Measurements from ENCODE around the gene ARL2BP.

- no peak for TF ChIP-seq EZH2 (IDR thresholded peaks at IDR 0.05; ENCODE audit: borderline replicate concordance, control insufficient read depth, low read depth, low read length)
- no peak for TF ChIP-seq POLR2AphosphoS5 (IDR thresholded peaks at IDR 0.05; ENCODE audit: low read length)
- TF ChIP-seq CTCF (IDR thresholded peaks at IDR 0.05 in 2 of 3, conservative IDR thresholded peaks at IDR 0.05 in 1 of 3; ENCODE audit: control insufficient read depth in 2 of 3, extremely low read depth in 1 of 3, insufficient read depth in 1 of 3, low read depth in 3 of 3, low read length in 3 of 3) = no peak
- no peak for TF ChIP-seq CHD2 (IDR thresholded peaks at IDR 0.05; ENCODE audit: borderline replicate concordance, low read depth, low read length)
- no peak for TF ChIP-seq RAD21 (IDR thresholded peaks at IDR 0.05; ENCODE audit: insufficient read depth, low read depth, low read length)
- no peak for TF ChIP-seq NR2C2 (IDR thresholded peaks at IDR 0.05; ENCODE audit: borderline replicate concordance, control insufficient read depth, insufficient read length, low read depth)
- TF ChIP-seq JUND (IDR thresholded peaks at IDR 0.05; ENCODE audit: low read depth, low read length) = no peak
- TF ChIP-seq FOXM1 (IDR thresholded peaks at IDR 0.05; ENCODE audit: low read depth, low read length) = no peak
- no peak for TF ChIP-seq HDAC6 (IDR thresholded peaks at IDR 0.05; ENCODE audit: unreplicated experiment)
- TF ChIP-seq NRF1 (conservative IDR thresholded peaks at IDR 0.05; ENCODE audit: low read depth, low read length) = no peak
- no peak for TF ChIP-seq NFIC (IDR thresholded peaks at IDR 0.05; ENCODE audit: low read depth, low read length)
- TF ChIP-seq BHLHE40 (IDR thresholded peaks at IDR 0.05; ENCODE audit: borderline replicate concordance in 1 of 2, low read depth in 2 of 2, low read length in 1 of 2) = no peak
These were observed 31.5 kb downstream of the ARL2BP start for GRCh38 chr16:57276596-57276995.
